BE2C (cell line): Measurements from ENCODE around the gene PANK4.

Source experiments
- DNase-seq: peaks from one replicate; pipeline ENCODE4 v3.0.0-alpha.2; 2020
- H3K27me3 ChIP-seq: fragments of 250-450 bp; sonication (Bioruptor Pico); 2 replicates; pipeline ENCODE4 v1.5.1; 2020; ENCODE audit warnings: mild to moderate bottlenecking
- H3K36me3 ChIP-seq: fragments of 250-450 bp; sonication (Bioruptor Pico); 2 replicates; pipeline ENCODE4 v1.5.1; 2020; ENCODE audit warnings: mild to moderate bottlenecking
- H3K4me1 ChIP-seq: fragments of 250-450 bp; sonication (Bioruptor Pico); 2 replicates; pipeline ENCODE4 v1.5.1; 2020
- H3K4me3 ChIP-seq: 2 replicates; pipeline ENCODE4 v1.5.1; 2011; ENCODE audit warnings: low read depth, low read length
- H3K9me3 ChIP-seq: fragments of 250-450 bp; sonication (Bioruptor Pico); 2 replicates; pipeline ENCODE4 v1.5.1; 2020
- CTCF ChIP-seq: IDR thresholded peaks from 2 replicates; pipeline ENCODE4 v1.5.1; 2012; ENCODE audit warnings: mild to moderate bottlenecking, low read depth, low read length

Gene PANK4

GRCh38 chr1:2520806-2521205 lies 5.6 kb downstream of the PANK4 start:
- DNase-seq = no peak
- TF ChIP-seq CTCF = no peak
- Histone ChIP-seq H3K27me3 (no peaks in the 10 kb centered on the region), H3K4me1 (no peaks in the 10 kb centered on the region), H3K4me3 (no peak overlapping the region), H3K36me3 (peaks cover 25% of the 10 kb centered on the region), H3K9me3 (no peaks in the 10 kb centered on the region)

GRCh38 chr1:2520206-2520605 lies 6.2 kb downstream of the PANK4 start:
- no peak overlapping the region for H3K4me3 ChIP-seq
- H3K27me3 ChIP-seq = no peaks in the 10 kb centered on the region
- H3K4me1 ChIP-seq = no peaks in the 10 kb centered on the region
- no peaks in the 10 kb centered on the region for H3K9me3 ChIP-seq
- no peak for TF ChIP-seq CTCF
- H3K36me3 ChIP-seq = peaks cover 25% of the 10 kb centered on the region
- no peak for DNase-seq

- Histone ChIP-seq H3K36me3 (peaks cover 25% of the 10 kb centered on the region), H3K4me1 (no peaks in the 10 kb centered on the region)
Measured at GRCh38 chr1:2519729-2520128, 6.7 kb downstream of the PANK4 start.

GRCh38 chr1:2519029-2519685 lies 7.2 kb downstream of the PANK4 start:
- H3K4me1 ChIP-seq = no peaks in the 10 kb centered on the region
- no peaks in the 10 kb centered on the region for H3K9me3 ChIP-seq
- H3K36me3 ChIP-seq = peaks cover 25% of the 10 kb centered on the region
- DNase-seq = no peak
- H3K4me3 ChIP-seq = no peak overlapping the region
- no peaks in the 10 kb centered on the region for H3K27me3 ChIP-seq
- TF ChIP-seq CTCF = no peak

More at GRCh38 chr1:2519729-2520128, 6.7 kb downstream of the PANK4 start:
- Histone ChIP-seq H3K9me3 (no peaks in the 10 kb centered on the region), H3K4me3 (no peak overlapping the region), H3K27me3 (no peaks in the 10 kb centered on the region)
- TF ChIP-seq CTCF = no peak
- no peak for DNase-seq

- no peaks in the 10 kb centered on the region for H3K27me3 ChIP-seq
- DNase-seq = no peak
- no peak overlapping the region for H3K4me3 ChIP-seq
- H3K4me1 ChIP-seq = no peaks in the 10 kb centered on the region
- no peaks in the 10 kb centered on the region for H3K9me3 ChIP-seq
- no peak for TF ChIP-seq CTCF
- H3K36me3 ChIP-seq = peaks cover 31% of the 10 kb centered on the region
Measured at GRCh38 chr1:2518528-2518927, 7.9 kb downstream of the PANK4 start.

GRCh38 chr1:2517966-2518365 lies 8.4 kb downstream of the PANK4 start:
- Histone ChIP-seq H3K4me1 (no peaks in the 10 kb centered on the region), H3K4me3 (no peak overlapping the region), H3K36me3 (peaks cover 34% of the 10 kb centered on the region), H3K9me3 (no peaks in the 10 kb centered on the region), H3K27me3 (no peaks in the 10 kb centered on the region)
- DNase-seq = no peak
- TF ChIP-seq CTCF = no peak
